Endothelial cell of umbilical vein (primary cell): Measurements from ENCODE around the gene RPS19. TPM values are rescaled to one million over a fixed set of nuclear protein-coding genes. Genes with fewer than 3 reads are reported as not detected.

Experiments
- BruUV-seq: library from RNA; stranded (reverse); fragments of 400-500 nt; replicated peaks from 2 replicates; lab custom pipeline; 2021; lab: Mats Ljungman, UMichigan
- CTCF ChIA-PET: fragments of 300-600, 350-600 bp; sonication (Branson Sonifier 250); formaldehyde crosslinking; loops from one replicate; lab custom pipeline; 2021; ENCODE audit warnings: antibody characterized with exemption, inconsistent platforms; lab: Charles Lee
- POLR2A ChIA-PET: fragments of 300-600, 350-600 bp; sonication (Branson Sonifier 250); formaldehyde crosslinking; loops from one replicate; lab custom pipeline; 2021; ENCODE audit warnings: antibody characterized with exemption, inconsistent platforms; lab: Charles Lee
- DNase-seq: peaks from one replicate; pipeline ENCODE4 v3.0.0-alpha.2; 2011; ENCODE audit warnings: low read depth, low spot score
- FAIRE-seq: peaks from 2 replicates; lab custom pipeline; 2011; peaks lifted over from hg19 to GRCh38; lab: Jason Lieb, UNC
- H2AFZ ChIP-seq: 2 replicates; pipeline ENCODE4 v1.6.0; 2012; ENCODE audit warnings: low read depth, low read length, control low read depth, inconsistent platforms
- H3K27ac ChIP-seq: 2 replicates; pipeline ENCODE4 v1.5.1; 2011; ENCODE audit warnings: low read depth, mild to moderate bottlenecking, control low read depth, low read length, moderate library complexity; ENCODE audit not compliant: insufficient read depth
- H3K27me3 ChIP-seq, 2 experiments: 2 replicates each; pipeline versions ENCODE4 v1.6.0 to v1.6.1; 2011; ENCODE audit warnings: low read length in 2 of 2, mixed read lengths in 1 of 2; ENCODE audit not compliant: control insufficient read depth in 2 of 2, insufficient read depth in 2 of 2
- H3K36me3 ChIP-seq, 2 experiments: 2 replicates in 1 of 2; 3 replicates in 1 of 2; pipeline ENCODE4 v1.5.1; 2011; ENCODE audit warnings: low read length in 2 of 2, mild to moderate bottlenecking in 1 of 2, moderate library complexity in 1 of 2; ENCODE audit not compliant: control insufficient read depth in 2 of 2, insufficient read depth in 2 of 2; ENCODE audit errors: extremely low read depth in 1 of 2
- H3K4me1 ChIP-seq: 3 replicates; pipeline ENCODE4 v1.5.1; 2011; ENCODE audit warnings: mild to moderate bottlenecking, low read length; ENCODE audit not compliant: control insufficient read depth, insufficient read depth; ENCODE audit errors: extremely low read depth
- H3K4me2 ChIP-seq: 2 replicates; pipeline ENCODE4 v1.6.1; 2011; ENCODE audit warnings: low read length, control low read depth, mixed read lengths; ENCODE audit not compliant: insufficient read depth
- H3K4me3 ChIP-seq, 3 experiments: fragments of 200-600 bp in 1 of 3; sonication (generic), shearing (Covaris generic) in 1 of 3; replicated peaks in 1 of 3; 2 replicates each; pipeline ENCODE4 v1.5.1; 2011 to 2016; ENCODE audit warnings: control low read depth in 3 of 3, low read length in 3 of 3, mild to moderate bottlenecking in 2 of 3, inconsistent platforms in 1 of 3, low read depth in 1 of 3, moderate library complexity in 1 of 3; ENCODE audit not compliant: insufficient read depth in 1 of 3
- H3K79me2 ChIP-seq: 2 replicates; pipeline ENCODE4 v1.6.0; 2012; ENCODE audit warnings: low read length, inconsistent platforms; ENCODE audit not compliant: control insufficient read depth, insufficient read depth
- H3K9ac ChIP-seq: replicated peaks from 2 replicates; pipeline ENCODE3; 2011; ENCODE audit warnings: low read length, control low read depth; ENCODE audit not compliant: insufficient read depth; ENCODE audit errors: extremely low read depth
- H3K9me1 ChIP-seq: replicated peaks from 3 replicates; pipeline ENCODE4 v1.6.0; 2011; ENCODE audit warnings: mild to moderate bottlenecking, low read length; ENCODE audit not compliant: control insufficient read depth, insufficient read depth; ENCODE audit errors: extremely low read depth
- H3K9me3 ChIP-seq: replicated peaks from 2 replicates; pipeline ENCODE4 v1.5.1; 2012; ENCODE audit warnings: low read length, inconsistent platforms; ENCODE audit not compliant: control insufficient read depth, insufficient read depth
- H4K20me1 ChIP-seq: replicated peaks from 2 replicates; pipeline ENCODE3; 2011; ENCODE audit warnings: mild to moderate bottlenecking, low read length; ENCODE audit not compliant: control insufficient read depth, insufficient read depth; ENCODE audit errors: extremely low read depth
- CTCF ChIP-seq, 2 donors: IDR thresholded peaks; 1 replicate in 1 of 2; 2 replicates in 1 of 2; pipeline ENCODE4 v1.5.1; 2011; ENCODE audit warnings: low read length in 2 of 2, mild to moderate bottlenecking in 2 of 2, moderate library complexity in 2 of 2, control low read depth in 1 of 2, inconsistent platforms in 1 of 2, low read depth in 1 of 2; ENCODE audit not compliant: insufficient read depth in 1 of 2; ENCODE audit errors: extremely low read depth in 1 of 2
- EZH2 ChIP-seq: IDR thresholded peaks from 2 replicates; pipeline ENCODE4 v1.6.1; 2012; ENCODE audit warnings: borderline replicate concordance, low read depth, mild to moderate bottlenecking, moderate library complexity, low read length, inconsistent platforms; ENCODE audit not compliant: severe bottlenecking
- FOS ChIP-seq: IDR thresholded peaks from 2 replicates; pipeline ENCODE4 v1.6.1; 2011; ENCODE audit warnings: mild to moderate bottlenecking, low read length, moderate library complexity, borderline replicate concordance; ENCODE audit not compliant: insufficient read depth
- GATA2 ChIP-seq: IDR thresholded peaks from 2 replicates; pipeline ENCODE4 v1.7.0; 2011; ENCODE audit warnings: low read depth, mild to moderate bottlenecking, moderate library complexity, mixed read lengths, low read length; ENCODE audit not compliant: insufficient read length, insufficient read depth
- POLR2A ChIP-seq: IDR thresholded peaks from 2 replicates; pipeline ENCODE4 v1.6.1; 2012; ENCODE audit warnings: low read depth, mild to moderate bottlenecking, control low read depth, low read length
- POLR2AphosphoS5 ChIP-seq: IDR thresholded peaks from 2 replicates; pipeline ENCODE4 v1.6.1; 2012; ENCODE audit warnings: low read depth, mild to moderate bottlenecking, control low read depth, low read length, moderate library complexity; ENCODE audit not compliant: insufficient read depth
- dilution Hi-C: fragments of 300-500 bp; cut with MboI; formaldehyde crosslinking; loops from one replicate; pipeline ENCODE4 v1.15.0; 2019; ENCODE audit warnings: low sequenced_read_pairs; ENCODE audit not compliant: extremely low pct_ligation_motif_present
- intact Hi-C: fragments of 100-400 bp; cut with micrococcal nuclease; formaldehyde crosslinking; loops from one replicate; pipeline ENCODE4 v1.10.0; 2022
- polyA plus RNA-seq, 4 experiments: library from polyadenylated mRNA; depleted of rRNA in 3 of 4; stranded (reverse) in 3 of 4; unstranded in 1 of 4; fragments of >200 nt; gene quantifications; 2 replicates each; pipeline versions ENCODE4 v1.2.1 to v1.2.3, GENCODE V29; 2011 to 2012; ENCODE audit warnings: missing spikeins in 1 of 4
- total RNA-seq: library from RNA; stranded (reverse); gene quantifications from 2 replicates; pipeline ENCODE4 v1.2.3, GENCODE V29; 2021

RPS19 gene
- total and polyA plus RNA-seq, 2 donors (not counting 3 experiments of a cell fraction or from before 2014, with no cell fraction given): 2,234 to 4,353 TPM

GRCh38 chr19:41868120-41868988, 8.3 kb downstream of the RPS19 start:
- H3K27ac ChIP-seq: no peak overlapping the region
- DNase-seq (no peak), FAIRE-seq (no peak)
- H3K9me1 ChIP-seq: no peaks in the 10 kb centered on the region
- peaks cover 11% of the 10 kb centered on the region for H3K4me1 ChIP-seq
- ChIA-PET POLR2A (interaction anchor here (1.1 to 1.9 kb wide), 2 partner anchors 8 to 82 kb away, joined by 3 to 7 read pairs; partner anchors contain the start of gene RPS19), CTCF (no interaction called here)
- dilution Hi-C loops: no loop called here
- H3K27me3 ChIP-seq: no peaks in the 10 kb centered on the region
- BruUV-seq: no TSS peak
- no peak overlapping the region for H2AFZ ChIP-seq
- H3K36me3 ChIP-seq: peaks cover 39 to 64% of the 10 kb centered on the region in 2 experiments
- H4K20me1 ChIP-seq: no peaks in the 10 kb centered on the region
- TF ChIP-seq CTCF (IDR thresholded peaks at IDR 0.05; ENCODE audit: extremely low read depth in 1 of 2, insufficient read depth in 1 of 2, low read depth in 1 of 2, low read length in 2 of 2) (no peak), POLR2A (no peak), GATA2 (no peak), EZH2 (no peak), FOS (no peak), POLR2AphosphoS5 (peak; percentile 14)
- no peaks in the 10 kb centered on the region for H3K9me3 ChIP-seq
- H3K79me2 ChIP-seq: peaks cover 51% of the 10 kb centered on the region
- H3K9ac ChIP-seq: no peak overlapping the region
- H3K4me2 ChIP-seq: no peak overlapping the region
- no peak overlapping the region for H3K4me3 ChIP-seq
- intact Hi-C loops: no loop called here
